Mesendoderm (in vitro differentiated cells): ENCODE measurements around the gene UAP1L1.
A peak's percentile ranks its signal among the peaks of the same experiment; 100 is the strongest.

Experiments
- DNase-seq: peaks from one replicate; pipeline ENCODE4 v3.0.0; 2013
- H2AK5ac ChIP-seq: 2 replicates; pipeline ENCODE4 v1.6.1; 2013; ENCODE audit warnings: low read length, inconsistent platforms
- H2BK120ac ChIP-seq: 2 replicates; pipeline ENCODE4 v1.6.1; 2013; ENCODE audit warnings: low read depth, mild to moderate bottlenecking, low read length, moderate library complexity, mixed read lengths
- H2BK15ac ChIP-seq: replicated peaks from 2 replicates; pipeline ENCODE4 v1.6.1; 2013; ENCODE audit warnings: low read depth, mild to moderate bottlenecking, moderate library complexity
- H2BK5ac ChIP-seq: 2 replicates; pipeline ENCODE4 v1.6.1; 2013; ENCODE audit warnings: low read length, inconsistent platforms
- H3K18ac ChIP-seq: 2 replicates; pipeline ENCODE4 v1.6.1; 2013; ENCODE audit warnings: mild to moderate bottlenecking, low read length, mixed read lengths
- H3K23ac ChIP-seq: one replicate; pipeline ENCODE4 v1.6.1; 2013; ENCODE audit warnings: low read length
- H3K27ac ChIP-seq: 2 replicates; pipeline ENCODE4 v1.5.1; 2013; ENCODE audit warnings: low read depth, mild to moderate bottlenecking, inconsistent platforms, low read length, moderate library complexity
- H3K27me3 ChIP-seq: 2 replicates; pipeline ENCODE4 v1.6.1; 2013; ENCODE audit warnings: low read length, control low read depth, mild to moderate bottlenecking, inconsistent platforms; ENCODE audit not compliant: insufficient read depth, poor library complexity
- H3K36me3 ChIP-seq: 2 replicates; pipeline ENCODE4 v1.6.1; 2013; ENCODE audit warnings: low read length, inconsistent platforms; ENCODE audit not compliant: control insufficient read depth, insufficient read depth
- H3K4ac ChIP-seq: one replicate; pipeline ENCODE4 v1.6.1; 2013; ENCODE audit warnings: low read depth, mild to moderate bottlenecking, low read length, moderate library complexity
- H3K4me1 ChIP-seq: 2 replicates; pipeline ENCODE4 v1.6.1; 2013; ENCODE audit warnings: low read depth, low read length, inconsistent platforms; ENCODE audit not compliant: control insufficient read depth
- H3K4me2 ChIP-seq: 2 replicates; pipeline ENCODE4 v1.6.1; 2013; ENCODE audit warnings: low read length
- H3K4me3 ChIP-seq: 2 replicates; pipeline ENCODE4 v1.5.1; 2013; ENCODE audit warnings: mild to moderate bottlenecking, low read length
- H3K56ac ChIP-seq: one replicate; pipeline ENCODE4 v1.6.1; 2013; ENCODE audit warnings: low read length
- H3K79me1 ChIP-seq: 2 replicates; pipeline ENCODE4 v1.6.1; 2013; ENCODE audit warnings: low read length, inconsistent platforms
- H3K79me2 ChIP-seq: 2 replicates; pipeline ENCODE4 v1.6.1; 2013; ENCODE audit warnings: mild to moderate bottlenecking, low read length; ENCODE audit not compliant: control insufficient read depth, insufficient read depth
- H3K9ac ChIP-seq: 2 replicates; pipeline ENCODE4 v1.6.1; 2013; ENCODE audit warnings: low read length, inconsistent platforms
- H4K5ac ChIP-seq: one replicate; pipeline ENCODE4 v1.6.1; 2013; ENCODE audit warnings: low read length
- H4K8ac ChIP-seq: one replicate; pipeline ENCODE4 v1.6.1; 2013; ENCODE audit warnings: low read depth, mild to moderate bottlenecking, control low read depth, low read length, moderate library complexity
- WGBS: extraction: QIAGEN DNeasy Blood & Tissue Kit; methylation state at CpG from one replicate; pipeline ENCODE4 v1.1.7; 2013; ENCODE audit warnings: low lambda C conversion rate, missing lambda C conversion rate; ENCODE audit not compliant: insufficient coverage; ENCODE audit errors: extremely low coverage; 5-methylcytosine and 5-hydroxymethylcytosine counted together

Gene UAP1L1

DNA sequence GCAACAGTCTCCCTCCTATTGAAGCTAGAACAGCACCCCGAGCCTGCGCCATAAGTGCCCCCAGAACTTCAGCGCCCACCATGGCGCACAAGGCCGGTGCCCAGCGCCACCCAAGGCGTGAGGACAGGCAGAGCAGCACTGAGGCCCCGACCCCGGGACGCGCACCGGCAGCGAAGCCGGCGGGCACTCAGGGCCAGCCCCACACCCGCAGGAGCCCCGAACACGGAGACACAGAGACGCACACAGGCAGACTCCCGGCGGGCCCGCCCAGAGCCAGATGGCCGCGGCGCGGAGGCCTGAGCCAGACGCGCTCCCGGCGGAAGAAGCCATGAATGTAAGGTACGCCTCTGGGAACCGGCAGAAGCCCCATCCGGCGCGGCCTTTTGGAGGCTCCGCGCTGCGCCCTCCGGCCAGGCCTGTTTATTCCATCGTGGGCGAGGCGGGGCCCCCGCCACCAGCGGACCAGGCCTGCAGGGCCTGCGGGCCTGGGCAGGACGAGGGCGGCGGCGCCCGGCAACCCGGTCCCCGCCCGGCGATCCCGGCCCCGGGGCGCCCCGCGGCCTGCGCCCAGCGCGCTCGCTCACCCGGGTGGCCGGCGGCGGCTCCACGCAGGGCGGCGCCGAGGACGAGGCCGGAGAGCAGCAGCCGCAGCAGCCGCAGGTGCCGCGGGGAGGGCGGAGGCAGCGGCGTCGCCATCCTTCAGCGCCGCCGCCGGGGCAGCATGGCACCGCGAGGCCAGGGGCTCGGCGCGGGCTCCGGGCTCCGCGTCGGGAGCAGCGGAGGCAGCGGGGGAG is 31.8 kb upstream of the UAP1L1 start:
- Histone ChIP-seq H3K23ac (no peak overlapping the region), H3K4me1 (no peaks in the 10 kb centered on the region), H2BK15ac (no peak overlapping the region), H3K9ac (peak overlapping the region; percentile 8), H3K18ac (no peak overlapping the region), H3K4ac (no peak overlapping the region), H3K79me1 (no peaks in the 10 kb centered on the region), H3K27me3 (peaks cover 7% of the 10 kb centered on the region), H2AK5ac (no peak overlapping the region), H3K27ac (no peak overlapping the region), H3K56ac (peak overlapping the region; percentile 70), H2BK120ac (no peak overlapping the region), H3K79me2 (no peaks in the 10 kb centered on the region), H2BK5ac (no peak overlapping the region), H4K8ac (no peak overlapping the region), H3K4me3 (no peak overlapping the region), H4K5ac (no peak overlapping the region), H3K36me3 (no peaks in the 10 kb centered on the region), H3K4me2 (peak overlapping the region; percentile 92)
- DNase-seq = no peak
- WGBS = no CpG with 5 or more reads among the region's 96 CpGs

DNA sequence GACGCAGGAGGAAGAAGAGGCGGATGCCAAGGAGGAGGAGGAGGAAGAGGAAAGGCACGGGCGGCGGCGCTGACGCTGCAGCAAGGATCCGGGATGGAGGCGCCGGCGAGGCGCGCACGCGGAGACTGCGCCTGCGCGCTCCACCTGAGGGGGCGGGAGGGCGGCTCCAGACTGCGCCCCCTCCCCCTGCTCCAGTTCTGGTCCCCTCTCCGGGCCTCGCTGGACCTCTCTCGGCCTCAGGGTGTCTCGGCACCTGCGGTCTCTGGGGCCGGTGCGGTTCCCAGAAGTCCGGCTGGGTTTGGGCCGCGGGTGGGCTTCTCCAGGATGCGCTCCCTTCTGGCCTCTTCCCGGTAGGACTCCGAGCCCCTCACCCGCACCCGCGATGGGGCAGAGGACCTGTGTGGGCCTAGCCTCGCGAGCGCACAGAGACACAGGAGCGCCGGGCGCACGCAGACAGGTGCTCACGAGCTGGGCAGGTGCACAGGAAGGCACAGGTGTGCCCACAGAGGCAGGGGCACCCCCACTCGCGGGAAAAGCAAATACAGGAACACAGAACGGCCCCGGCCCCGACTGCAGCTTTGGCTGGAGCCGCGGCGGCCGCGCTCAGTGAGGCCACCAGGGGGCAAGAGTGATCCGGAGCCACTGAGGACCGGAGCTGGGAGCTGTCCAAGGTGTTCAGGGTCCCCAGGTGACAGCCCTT is 31.1 kb upstream of the UAP1L1 start, which contains the start of gene NPDC1:
TSS of gene NPDC1 (minus strand) at position 90 of the 700 bp plus-strand sequence. CDS start 188 bp downstream, outside the sequence.
- DNase-seq = peak; percentile 90
- Histone ChIP-seq H3K4me2 (peak within 1 kb of the TSS; percentile 92), H2BK120ac (no peak within 1 kb of the TSS), H3K79me1 (no peaks in the 10 kb centered on the region), H3K27me3 (peaks cover 7% of the 10 kb centered on the region), H3K4me3 (no peak within 1 kb of the TSS), H3K9ac (peak within 1 kb of the TSS; percentile 54), H3K4me1 (no peaks in the 10 kb centered on the region), H3K56ac (peak within 1 kb of the TSS; percentile 73), H2BK5ac (no peak within 1 kb of the TSS), H3K23ac (no peak within 1 kb of the TSS), H3K4ac (no peak within 1 kb of the TSS), H3K79me2 (no peaks in the 10 kb centered on the region), H3K27ac (no peak within 1 kb of the TSS), H3K36me3 (no peaks in the 10 kb centered on the region), H3K18ac (no peak within 1 kb of the TSS), H4K5ac (no peak within 1 kb of the TSS), H2AK5ac (no peak within 1 kb of the TSS), H2BK15ac (no peak within 1 kb of the TSS), H4K8ac (no peak within 1 kb of the TSS)
- no CpG with 5 or more reads among the region's 57 CpGs for WGBS

DNA sequence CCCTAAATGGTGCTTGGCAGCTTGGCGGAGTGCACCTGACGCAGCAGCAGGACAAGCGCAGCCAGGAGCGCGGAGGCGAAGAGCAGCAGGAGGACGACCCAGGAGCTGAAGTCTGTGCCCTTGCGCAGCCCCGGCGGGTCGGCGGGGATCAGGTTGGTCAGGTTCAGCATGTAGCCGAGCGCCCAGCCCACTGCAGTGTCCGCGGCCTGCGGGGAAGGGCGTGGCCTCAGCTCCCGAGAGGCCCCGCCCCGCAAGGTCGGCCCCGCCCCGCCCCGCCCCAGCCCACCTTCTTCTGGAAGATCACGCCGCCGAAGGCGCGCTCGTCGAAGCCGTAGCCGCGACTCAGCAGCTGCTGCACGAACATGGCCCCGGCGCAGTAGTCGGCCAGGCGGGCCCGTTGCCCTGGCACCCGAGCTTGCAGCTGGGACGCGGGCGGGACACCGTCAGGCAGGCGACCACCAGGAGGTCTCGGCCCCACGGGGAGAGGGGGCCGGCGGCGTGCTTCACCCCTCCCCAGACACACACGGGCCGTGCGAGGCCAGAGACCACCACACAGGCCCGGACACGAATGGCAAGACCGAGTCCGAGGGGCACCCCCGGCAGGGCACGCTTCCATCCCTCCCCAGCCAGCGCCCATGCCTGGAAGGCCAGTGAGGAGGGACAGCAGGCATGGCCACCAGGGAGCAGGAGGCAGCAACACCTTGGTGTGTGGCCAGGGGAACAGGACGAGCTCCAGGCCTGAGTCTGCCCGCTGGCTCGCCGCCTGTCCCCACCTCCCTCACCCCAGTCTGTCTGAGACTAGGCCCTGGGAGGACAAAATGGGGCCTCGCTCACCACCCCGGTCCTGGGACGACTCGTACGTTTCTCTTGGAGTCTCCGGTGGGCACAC is 28.4 kb upstream of the UAP1L1 start:
- H2BK15ac ChIP-seq = no peak overlapping the region
- H3K27me3 ChIP-seq = peaks cover 15% of the 10 kb centered on the region
- no peak overlapping the region for H2AK5ac ChIP-seq
- no peak overlapping the region for H3K9ac ChIP-seq
- H3K27ac ChIP-seq = no peak overlapping the region
- no peak for DNase-seq
- no peak overlapping the region for H4K5ac ChIP-seq
- no peak overlapping the region for H3K56ac ChIP-seq
- no peaks in the 10 kb centered on the region for H3K36me3 ChIP-seq
- no peaks in the 10 kb centered on the region for H3K79me1 ChIP-seq
- H3K4me3 ChIP-seq = no peak overlapping the region
- H3K4ac ChIP-seq = no peak overlapping the region
- no peak overlapping the region for H2BK120ac ChIP-seq
- H3K4me2 ChIP-seq = no peak overlapping the region
- H3K23ac ChIP-seq = no peak overlapping the region
- no peaks in the 10 kb centered on the region for H3K79me2 ChIP-seq
- H3K4me1 ChIP-seq = no peaks in the 10 kb centered on the region
- no CpG with 5 or more reads among the region's 72 CpGs for WGBS
- H3K18ac ChIP-seq = no peak overlapping the region
- H2BK5ac ChIP-seq = no peak overlapping the region
- no peak overlapping the region for H4K8ac ChIP-seq

- no peak overlapping the region for H4K5ac ChIP-seq
- DNase-seq = peak; percentile 61
- H3K79me1 ChIP-seq = no peaks in the 10 kb centered on the region
- H3K18ac ChIP-seq = no peak overlapping the region
- H2BK15ac ChIP-seq = no peak overlapping the region
- H2BK5ac ChIP-seq = no peak overlapping the region
- H2AK5ac ChIP-seq = no peak overlapping the region
- H4K8ac ChIP-seq = no peak overlapping the region
- no peak overlapping the region for H3K4me3 ChIP-seq
- no peak overlapping the region for H3K23ac ChIP-seq
- no peak overlapping the region for H3K4me2 ChIP-seq
- no peak overlapping the region for H3K9ac ChIP-seq
- H3K4me1 ChIP-seq = peaks cover 2% of the 10 kb centered on the region
- H2BK120ac ChIP-seq = no peak overlapping the region
- H3K79me2 ChIP-seq = no peaks in the 10 kb centered on the region
- H3K27me3 ChIP-seq = peaks cover 12% of the 10 kb centered on the region
- H3K36me3 ChIP-seq = no peaks in the 10 kb centered on the region
- H3K4ac ChIP-seq = no peak overlapping the region
- H3K27ac ChIP-seq = no peak overlapping the region
- WGBS = no CpG with 5 or more reads among the region's 38 CpGs
- H3K56ac ChIP-seq = no peak overlapping the region
These were observed 27.5 kb upstream of the UAP1L1 start for GRCh38 chr9:137049544-137050449.

- no peak overlapping the region for H2BK120ac ChIP-seq
- H3K18ac ChIP-seq = no peak overlapping the region
- H4K5ac ChIP-seq = no peak overlapping the region
- H3K4ac ChIP-seq = no peak overlapping the region
- no peak overlapping the region for H2BK5ac ChIP-seq
- no peak overlapping the region for H2AK5ac ChIP-seq
- no peaks in the 10 kb centered on the region for H3K36me3 ChIP-seq
- no peak overlapping the region for H3K56ac ChIP-seq
- no peak overlapping the region for H3K27ac ChIP-seq
- H3K79me1 ChIP-seq = no peaks in the 10 kb centered on the region
- no peak for DNase-seq
- no peak overlapping the region for H4K8ac ChIP-seq
- WGBS = no CpG with 5 or more reads among the region's 5 CpGs
- H3K4me1 ChIP-seq = peaks cover 2% of the 10 kb centered on the region
- H3K4me2 ChIP-seq = no peak overlapping the region
- H2BK15ac ChIP-seq = no peak overlapping the region
- no peak overlapping the region for H3K23ac ChIP-seq
- H3K79me2 ChIP-seq = no peaks in the 10 kb centered on the region
- H3K9ac ChIP-seq = no peak overlapping the region
- H3K27me3 ChIP-seq = peaks cover 8% of the 10 kb centered on the region
- H3K4me3 ChIP-seq = no peak overlapping the region
These were observed 26.7 kb upstream of the UAP1L1 start for GRCh38 chr9:137050570-137050969.
